ENCODE results near the gene PRKG1.
A peak's percentile ranks its signal among the peaks of the same experiment; 100 is the strongest.
"Not testable (repeated sequence)": the region's sequence is repeated elsewhere in the genome, so short reads cannot be mapped to it uniquely, and the experiment has no call there.

The PRKG1 gene

GRCh38 chr10:51397244-51397643, 323.0 kb downstream of the PRKG1 start:
- DNase-seq, result no peak

- DNase-seq, result no peak
Observed at GRCh38 chr10:51397695-51398094, 323.4 kb downstream of the PRKG1 start.

GRCh38 chr10:51399840-51400239, 325.6 kb downstream of the PRKG1 start:
- no peak for DNase-seq

- no peak for DNase-seq
Observed at GRCh38 chr10:51400392-51401096, 326.3 kb downstream of the PRKG1 start.

GRCh38 chr10:51403521-51403920, 329.2 kb downstream of the PRKG1 start:
- DNase-seq, result no peak

- no peak for DNase-seq
Observed at GRCh38 chr10:51405580-51406351, 331.5 kb downstream of the PRKG1 start.

GRCh38 chr10:51406581-51406980, 332.3 kb downstream of the PRKG1 start:
- DNase-seq, result no peak

DNA sequence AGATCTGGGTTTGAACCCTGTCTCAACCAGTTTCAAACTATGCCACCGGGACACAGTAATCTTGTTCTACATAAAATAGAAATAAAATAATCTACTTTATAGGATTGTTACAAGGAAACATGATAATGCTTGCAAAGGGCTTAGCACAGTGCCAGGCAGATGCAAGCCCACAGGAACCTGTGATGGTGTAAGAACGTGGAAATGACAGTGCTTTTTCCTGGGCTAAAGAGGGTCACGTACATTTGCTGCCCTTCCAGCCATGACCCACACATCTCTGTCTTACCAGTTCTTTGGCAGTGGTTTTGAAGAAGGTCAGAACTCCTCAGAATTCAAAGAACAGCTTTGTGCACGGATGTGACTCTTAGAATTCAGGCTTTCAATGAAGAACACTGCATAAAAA, 342.2 kb downstream of the PRKG1 start:
- DNase-seq, result no peak

GRCh38 chr10:51419196-51420093, 345.2 kb downstream of the PRKG1 start:
- no peak for DNase-seq

DNA sequence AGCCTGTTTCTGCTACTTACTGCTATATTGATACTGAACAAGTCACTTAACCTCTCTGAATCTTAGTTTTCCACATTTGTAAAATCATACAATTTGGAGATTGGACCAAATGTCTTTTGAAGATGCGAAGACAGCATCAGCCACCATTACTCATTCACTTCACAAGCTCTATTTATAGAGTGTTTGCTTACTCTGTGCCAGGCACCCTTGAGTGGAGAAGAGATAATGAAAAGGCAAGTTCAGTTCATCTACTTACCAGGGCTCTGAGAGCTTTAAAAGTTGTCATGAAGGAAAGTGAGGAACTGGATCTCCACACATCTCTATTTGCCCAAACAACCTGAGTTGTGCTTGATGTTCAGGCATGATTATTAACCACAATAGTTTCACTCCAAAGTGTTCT, 347.6 kb downstream of the PRKG1 start:
- no peak for DNase-seq

DNA sequence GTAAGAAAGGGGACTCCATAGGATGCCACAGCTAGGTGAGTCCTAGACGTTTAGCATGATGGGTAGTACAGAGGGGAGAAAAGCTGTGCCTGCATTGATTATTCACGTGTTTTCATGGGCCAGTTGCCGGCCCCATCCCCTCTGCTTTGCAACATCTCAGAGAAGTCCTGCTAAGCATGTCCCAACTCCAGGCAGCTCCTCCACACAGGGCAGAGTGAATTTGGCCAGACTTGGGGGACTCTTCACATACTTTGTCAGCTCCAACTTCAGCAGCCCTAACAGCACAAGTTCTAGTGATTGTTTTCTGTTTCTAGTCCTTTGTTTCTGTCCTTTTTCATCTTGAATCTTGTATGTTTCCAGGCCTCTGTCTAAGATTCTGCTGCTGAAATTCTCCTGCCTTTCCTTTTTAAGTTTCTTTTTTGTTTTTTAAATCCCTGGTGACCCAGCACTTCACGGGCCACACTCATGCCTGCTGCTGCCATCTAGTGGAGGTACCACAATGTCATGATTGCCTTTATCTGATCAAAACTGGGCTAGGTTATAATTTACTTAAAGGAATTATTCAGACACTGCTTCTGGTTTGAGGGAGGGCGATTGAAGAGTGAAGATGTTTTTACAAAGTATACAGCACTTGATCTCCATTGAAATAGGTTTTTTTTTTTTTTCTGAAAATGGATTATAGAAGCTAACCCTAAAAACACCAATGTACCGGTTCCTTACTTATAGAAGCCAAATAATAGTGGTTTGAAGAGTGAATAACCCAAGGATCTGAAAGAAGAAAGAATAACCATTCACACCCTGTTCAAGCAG, 348.2 kb downstream of the PRKG1 start:
- peak; percentile 15 for DNase-seq

DNA sequence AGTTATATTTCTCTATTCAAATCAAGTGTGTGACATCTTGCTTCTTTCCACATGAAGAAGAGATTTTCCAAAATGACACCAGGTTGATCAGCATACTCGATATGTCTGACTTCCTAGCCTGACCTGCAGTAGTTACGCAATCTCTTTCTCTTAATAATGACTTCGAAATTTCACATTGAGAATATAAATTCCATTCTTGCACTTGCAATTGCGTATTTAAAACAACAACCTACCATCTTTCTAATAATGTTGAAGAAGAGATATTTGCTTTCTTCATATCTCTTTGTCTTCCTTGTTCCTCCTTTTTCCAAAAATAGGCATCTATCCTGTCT, 348.8 kb downstream of the PRKG1 start:
- DNase-seq, result no peak

- DNase-seq, result no peak
Observed at GRCh38 chr10:51425431-51425830, 351.1 kb downstream of the PRKG1 start.

DNA sequence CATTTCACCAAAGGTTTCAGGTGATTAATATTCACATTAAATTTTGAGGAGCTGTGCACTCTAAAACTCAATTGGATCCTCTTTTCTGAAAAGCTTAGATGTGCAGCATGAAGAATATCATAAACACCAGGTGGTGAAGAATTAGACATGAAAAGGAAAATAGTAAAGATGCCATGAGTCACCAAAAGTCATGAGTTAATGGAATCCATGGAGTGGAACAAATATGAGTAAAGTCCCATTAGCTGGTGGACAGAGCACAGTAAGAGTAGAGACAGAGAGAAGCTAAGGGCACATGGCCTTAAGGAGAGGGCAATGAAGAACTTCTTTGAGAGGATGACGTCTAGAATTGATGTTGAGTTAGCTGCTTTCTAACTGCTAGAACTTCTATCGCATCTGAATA, 353.5 kb downstream of the PRKG1 start:
- DNase-seq, result no peak

GRCh38 chr10:51430506-51430905, 356.2 kb downstream of the PRKG1 start:
- DNase-seq, result no peak

DNA sequence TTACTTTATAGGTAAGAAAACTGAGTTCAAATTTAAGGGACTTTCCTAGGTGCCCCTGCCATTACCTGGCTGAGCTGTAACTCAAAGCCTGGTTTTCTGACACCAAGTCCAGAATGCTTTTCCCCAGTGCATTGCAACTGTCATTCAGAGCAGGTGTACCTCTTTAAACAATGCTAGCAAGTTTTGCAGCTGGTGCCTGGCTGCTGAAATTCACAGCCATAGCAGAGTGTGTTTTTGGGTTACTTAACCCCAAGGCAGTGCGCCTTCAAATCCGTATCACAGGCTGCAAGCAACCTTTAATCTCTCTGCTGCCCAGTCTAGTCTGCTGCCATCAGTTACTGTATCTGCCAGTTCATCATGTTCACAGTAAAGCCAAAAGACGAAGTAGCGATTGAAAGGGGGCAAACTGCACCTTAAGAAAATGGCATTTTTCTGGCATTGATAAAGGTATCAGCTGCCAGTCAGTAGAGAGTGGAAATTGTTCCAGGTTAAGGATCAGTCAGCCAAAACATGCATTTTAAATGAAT, 359.7 kb downstream of the PRKG1 start:
- DNase-seq, result no peak

GRCh38 chr10:51436805-51437204, 362.5 kb downstream of the PRKG1 start:
- no peak for DNase-seq

DNA sequence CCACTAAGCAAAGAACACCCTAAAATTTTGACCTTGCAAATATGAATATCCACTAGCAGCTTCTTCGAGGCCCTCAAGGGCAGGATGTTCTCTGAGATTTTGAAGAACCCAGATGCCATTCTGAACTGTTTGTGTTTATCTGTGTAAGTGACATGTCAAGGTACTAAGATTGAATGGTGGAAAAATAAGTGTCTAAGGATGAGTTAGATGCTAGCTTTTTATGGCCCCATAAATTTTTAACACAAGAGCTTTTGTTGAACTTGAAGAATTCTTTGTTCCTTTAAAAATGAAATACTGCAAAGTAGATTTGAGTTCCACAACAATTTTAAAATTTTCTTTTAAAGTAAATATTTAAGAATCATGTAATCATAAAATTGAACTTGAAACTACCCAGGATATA, 365.4 kb downstream of the PRKG1 start:
- no peak for DNase-seq

GRCh38 chr10:51445588-51445987, 371.3 kb downstream of the PRKG1 start:
- no peak for DNase-seq

GRCh38 chr10:51447119-51447518, 372.8 kb downstream of the PRKG1 start:
- DNase-seq, result no peak

DNA sequence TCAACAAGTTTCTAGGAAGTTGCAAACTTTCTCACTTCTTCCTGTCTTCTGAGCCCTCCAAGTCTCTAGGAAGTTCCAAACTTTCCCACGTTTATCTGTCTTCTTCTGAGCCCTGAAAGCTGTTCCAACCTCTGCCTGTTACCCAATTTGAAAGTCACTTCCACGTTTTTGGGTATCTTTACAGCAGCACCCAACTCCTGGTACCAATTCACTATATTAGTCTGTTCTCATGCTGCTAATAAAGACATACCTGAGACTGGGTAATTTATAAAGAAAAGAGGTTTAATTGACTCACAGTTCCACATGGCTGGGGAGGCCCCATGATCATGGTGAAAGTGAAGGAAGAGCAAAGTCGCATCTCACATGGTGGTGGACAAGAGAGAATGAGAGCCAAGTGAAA, 381.5 kb downstream of the PRKG1 start:
- DNase-seq, result not testable (repeated sequence)

GRCh38 chr10:51459476-51459875, 385.2 kb downstream of the PRKG1 start:
- DNase-seq, result no peak
